ENCODE data around the gene INTS11.

DNA sequence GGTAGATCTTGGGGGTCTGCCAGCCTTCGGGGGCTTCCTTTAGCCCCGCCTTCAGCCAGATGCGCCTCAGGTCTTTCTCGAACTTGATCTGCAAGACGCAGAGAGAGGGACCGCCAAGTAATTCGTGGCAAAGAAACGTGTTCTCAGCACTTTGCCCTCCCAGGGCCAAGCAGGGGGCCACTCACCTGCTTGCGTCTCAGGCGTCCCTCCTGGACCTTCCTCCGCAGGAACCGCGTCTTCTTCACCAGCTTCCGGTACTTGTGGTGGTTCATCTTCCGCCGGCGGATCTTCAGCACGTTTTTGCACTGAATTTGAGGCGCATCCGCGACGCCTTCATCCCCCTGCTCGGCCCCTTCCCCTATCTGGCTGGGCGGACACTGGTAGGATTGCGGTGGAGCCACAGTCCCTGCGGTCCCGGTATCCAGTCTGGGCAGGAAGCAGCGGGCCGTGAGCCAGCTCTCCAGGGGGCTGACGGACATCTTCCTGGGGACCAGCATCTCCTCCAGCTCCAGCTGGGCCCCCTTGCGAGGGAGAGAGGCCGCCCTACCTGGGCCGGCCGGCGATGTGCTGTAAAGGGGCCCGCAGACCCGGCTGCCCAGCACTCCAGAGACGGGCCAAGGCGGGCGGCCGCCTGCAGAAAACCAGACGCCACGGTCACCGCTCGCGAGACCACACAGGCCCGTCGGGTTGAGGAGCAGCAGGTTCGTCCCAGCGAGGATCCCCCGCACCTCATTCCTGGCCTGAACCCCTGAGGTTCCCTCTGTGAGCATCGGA lies 49.5 kb upstream of the INTS11 start:
- TF ChIP-seq, protein P1, sequence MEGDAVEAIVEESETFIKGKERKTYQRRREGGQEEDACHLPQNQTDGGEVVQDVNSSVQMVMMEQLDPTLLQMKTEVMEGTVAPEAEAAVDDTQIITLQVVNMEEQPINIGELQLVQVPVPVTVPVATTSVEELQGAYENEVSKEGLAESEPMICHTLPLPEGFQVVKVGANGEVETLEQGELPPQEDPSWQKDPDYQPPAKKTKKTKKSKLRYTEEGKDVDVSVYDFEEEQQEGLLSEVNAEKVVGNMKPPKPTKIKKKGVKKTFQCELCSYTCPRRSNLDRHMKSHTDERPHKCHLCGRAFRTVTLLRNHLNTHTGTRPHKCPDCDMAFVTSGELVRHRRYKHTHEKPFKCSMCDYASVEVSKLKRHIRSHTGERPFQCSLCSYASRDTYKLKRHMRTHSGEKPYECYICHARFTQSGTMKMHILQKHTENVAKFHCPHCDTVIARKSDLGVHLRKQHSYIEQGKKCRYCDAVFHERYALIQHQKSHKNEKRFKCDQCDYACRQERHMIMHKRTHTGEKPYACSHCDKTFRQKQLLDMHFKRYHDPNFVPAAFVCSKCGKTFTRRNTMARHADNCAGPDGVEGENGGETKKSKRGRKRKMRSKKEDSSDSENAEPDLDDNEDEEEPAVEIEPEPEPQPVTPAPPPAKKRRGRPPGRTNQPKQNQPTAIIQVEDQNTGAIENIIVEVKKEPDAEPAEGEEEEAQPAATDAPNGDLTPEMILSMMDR (IDR thresholded peaks at IDR 0.05; ENCODE audit: borderline replicate concordance, extremely low read depth, low read length, poor library complexity, severe bottlenecking), result no peak
- no peak for TF ChIP-seq EZH2 (IDR thresholded peaks at IDR 0.05; ENCODE audit: borderline replicate concordance, low read depth, low read length, severe bottlenecking)
